ENCODE data around the gene MAMDC2. TPM values are rescaled to one million over a fixed set of nuclear protein-coding genes. Genes with fewer than 3 reads are reported as not detected.

MAMDC2 gene
- total RNA-seq, 2 donors from 2014 or later: 25.4 to 29.0 TPM

GRCh38 chr9:70011366-70011765 is 32.3 kb upstream of the MAMDC2 start:
- H3K36me3 ChIP-seq: no peaks in the 10 kb centered on the region
- no peak for TF ChIP-seq CTCF (IDR thresholded peaks at IDR 0.05)
- no peak for DNase-seq (ENCODE audit: low spot score)
- no peak for ATAC-seq (ENCODE audit: insufficient number of reproducible peaks, low FRiP score, low read depth)
- no peaks in the 10 kb centered on the region for H3K9me3 ChIP-seq
- no peaks in the 10 kb centered on the region for H3K27me3 ChIP-seq (replicated peaks; ENCODE audit: insufficient read depth)
- H3K4me1 ChIP-seq (ENCODE audit: control insufficient read depth in 1 of 2, low read depth in 2 of 2): peaks cover 6 to 17% of the 10 kb centered on the region in 2 donors
- H3K4me3 ChIP-seq: no peak overlapping the region
- peak overlapping the region in 1 of 2 donors; percentile 64 for H3K27ac ChIP-seq

- Histone ChIP-seq H3K4me1 (ENCODE audit: control insufficient read depth in 1 of 2, low read depth in 2 of 2) (peaks cover 6 to 17% of the 10 kb centered on the region in 2 donors), H3K9me3 (no peaks in the 10 kb centered on the region), H3K4me3 (no peak overlapping the region), H3K27me3 (replicated peaks; ENCODE audit: insufficient read depth) (no peaks in the 10 kb centered on the region), H3K27ac (peak overlapping the region in 1 of 2 donors; percentile 64), H3K36me3 (no peaks in the 10 kb centered on the region)
- DNase-seq (ENCODE audit: low spot score) (no peak), ATAC-seq (ENCODE audit: insufficient number of reproducible peaks, low FRiP score, low read depth) (no peak)
- no peak for TF ChIP-seq CTCF (IDR thresholded peaks at IDR 0.05)
Measured at GRCh38 chr9:70012569-70012968, 31.1 kb upstream of the MAMDC2 start.

- peak overlapping the region in 1 of 2 donors; percentile 64 for H3K27ac ChIP-seq
- peaks cover 6 to 17% of the 10 kb centered on the region in 2 donors for H3K4me1 ChIP-seq (ENCODE audit: control insufficient read depth in 1 of 2, low read depth in 2 of 2)
- DNase-seq (ENCODE audit: low spot score): no peak
- no peaks in the 10 kb centered on the region for H3K9me3 ChIP-seq
- peak; percentile 30 for ATAC-seq (ENCODE audit: insufficient number of reproducible peaks, low FRiP score, low read depth)
- no peak overlapping the region for H3K4me3 ChIP-seq
- TF ChIP-seq CTCF (IDR thresholded peaks at IDR 0.05): no peak
- no peaks in the 10 kb centered on the region for H3K36me3 ChIP-seq
- H3K27me3 ChIP-seq (replicated peaks; ENCODE audit: insufficient read depth): no peaks in the 10 kb centered on the region
Measured at GRCh38 chr9:70013598-70014196, 30.0 kb upstream of the MAMDC2 start.

GRCh38 chr9:70015099-70015498 is 28.5 kb upstream of the MAMDC2 start:
- no peak for ATAC-seq (ENCODE audit: insufficient number of reproducible peaks, low FRiP score, low read depth)
- H3K9me3 ChIP-seq: no peaks in the 10 kb centered on the region
- peaks cover 6 to 17% of the 10 kb centered on the region in 2 donors for H3K4me1 ChIP-seq (ENCODE audit: control insufficient read depth in 1 of 2, low read depth in 2 of 2)
- H3K27ac ChIP-seq: no peak overlapping the region
- H3K27me3 ChIP-seq (replicated peaks; ENCODE audit: insufficient read depth): no peaks in the 10 kb centered on the region
- no peak for TF ChIP-seq CTCF (IDR thresholded peaks at IDR 0.05)
- H3K4me3 ChIP-seq: no peak overlapping the region
- DNase-seq (ENCODE audit: low spot score): no peak
- no peaks in the 10 kb centered on the region for H3K36me3 ChIP-seq

- no peak overlapping the region for H3K4me3 ChIP-seq
- no peaks in the 10 kb centered on the region for H3K4me1 ChIP-seq (ENCODE audit: control insufficient read depth in 1 of 2, low read depth in 2 of 2)
- no peak overlapping the region for H3K27ac ChIP-seq
- H3K27me3 ChIP-seq (replicated peaks; ENCODE audit: insufficient read depth): no peaks in the 10 kb centered on the region
- no peak for TF ChIP-seq CTCF (IDR thresholded peaks at IDR 0.05)
- no peaks in the 10 kb centered on the region for H3K9me3 ChIP-seq
- ATAC-seq (ENCODE audit: insufficient number of reproducible peaks, low FRiP score, low read depth) (no peak), DNase-seq (ENCODE audit: low spot score) (no peak)
- H3K36me3 ChIP-seq: no peaks in the 10 kb centered on the region
Measured at GRCh38 chr9:70020217-70020616, 23.4 kb upstream of the MAMDC2 start.

Data from thoracic aorta (tissue), 2 donors.